Measurements from ENCODE around the gene PRELP. TPM values are rescaled to one million over a fixed set of nuclear protein-coding genes. Genes with fewer than 3 reads are reported as not detected.

The PRELP gene
- total and polyA plus RNA-seq, 10 donors = 4.9 to 50.3 (median 29.2) TPM

DNA sequence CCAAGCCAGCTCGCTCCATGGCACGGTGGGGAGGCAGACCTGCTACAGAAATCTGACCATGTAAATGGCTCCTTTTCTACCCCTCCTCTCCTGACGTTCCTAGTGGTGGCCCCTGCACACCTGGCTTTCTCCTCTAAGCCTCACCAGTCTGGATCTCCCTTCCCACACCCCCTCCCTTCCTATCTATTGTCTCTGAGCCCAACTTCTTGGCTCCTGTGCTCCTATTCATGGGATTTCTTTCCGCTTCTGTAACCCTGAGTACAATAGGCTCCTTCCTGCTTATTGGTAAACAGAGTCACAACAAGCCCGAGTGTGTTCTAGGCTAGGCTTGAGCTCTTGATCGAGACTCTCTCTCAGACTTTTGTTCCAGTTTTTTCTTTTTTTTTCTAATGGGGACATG, 35.9 kb downstream of the PRELP start:
- Histone ChIP-seq H3K4me1 (peaks cover 3 to 44% (median 18%) of the 10 kb centered on the region in 6 donors), H3K9me3 (no peaks in the 10 kb centered on the region), H3K27ac (no peak overlapping the region), H3K27me3 (replicated peaks in 1 of 7) (peaks cover 0 to 31% (median 0%) of the 10 kb centered on the region in 7 donors), H3K4me3 (no peak overlapping the region), H3K36me3 (no peaks in the 10 kb centered on the region)
- no peak for DNase-seq
- no peak for TF ChIP-seq POLR2AphosphoS5 (IDR thresholded peaks at IDR 0.05)
- no peak for TF ChIP-seq POLR2A (IDR thresholded peaks at IDR 0.05)
- TF ChIP-seq, protein P1, sequence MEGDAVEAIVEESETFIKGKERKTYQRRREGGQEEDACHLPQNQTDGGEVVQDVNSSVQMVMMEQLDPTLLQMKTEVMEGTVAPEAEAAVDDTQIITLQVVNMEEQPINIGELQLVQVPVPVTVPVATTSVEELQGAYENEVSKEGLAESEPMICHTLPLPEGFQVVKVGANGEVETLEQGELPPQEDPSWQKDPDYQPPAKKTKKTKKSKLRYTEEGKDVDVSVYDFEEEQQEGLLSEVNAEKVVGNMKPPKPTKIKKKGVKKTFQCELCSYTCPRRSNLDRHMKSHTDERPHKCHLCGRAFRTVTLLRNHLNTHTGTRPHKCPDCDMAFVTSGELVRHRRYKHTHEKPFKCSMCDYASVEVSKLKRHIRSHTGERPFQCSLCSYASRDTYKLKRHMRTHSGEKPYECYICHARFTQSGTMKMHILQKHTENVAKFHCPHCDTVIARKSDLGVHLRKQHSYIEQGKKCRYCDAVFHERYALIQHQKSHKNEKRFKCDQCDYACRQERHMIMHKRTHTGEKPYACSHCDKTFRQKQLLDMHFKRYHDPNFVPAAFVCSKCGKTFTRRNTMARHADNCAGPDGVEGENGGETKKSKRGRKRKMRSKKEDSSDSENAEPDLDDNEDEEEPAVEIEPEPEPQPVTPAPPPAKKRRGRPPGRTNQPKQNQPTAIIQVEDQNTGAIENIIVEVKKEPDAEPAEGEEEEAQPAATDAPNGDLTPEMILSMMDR (IDR thresholded peaks at IDR 0.05 in 8 of 11, conservative IDR thresholded peaks at IDR 0.05 in 3 of 11) = no peak
- WGBS, 5 donors = 67 to 83% (median 79%) methylated on average over 6 of the region's 6 CpGs
- intact Hi-C loops (cut with DNase I; ENCODE audit: low total_unique reads) = no loop called here

DNA sequence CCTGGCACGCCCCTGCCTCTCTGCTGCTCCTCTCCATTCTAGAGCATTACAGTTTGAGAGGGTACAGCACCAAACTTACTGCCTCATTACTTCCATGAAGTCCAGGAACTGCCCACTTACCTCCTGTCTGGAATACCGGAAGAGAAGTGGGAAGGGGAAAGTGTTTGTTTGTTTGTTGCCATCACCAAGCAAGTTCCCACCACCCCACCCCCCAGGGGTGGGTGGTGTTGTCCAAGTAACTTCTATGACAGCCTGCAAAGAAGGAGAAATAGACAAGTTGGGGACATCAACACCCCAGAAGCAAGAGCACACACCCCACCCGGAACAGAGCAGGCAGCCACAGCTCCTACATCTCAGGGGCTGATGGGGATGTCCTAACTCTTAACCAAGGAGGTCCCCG, 36.3 kb downstream of the PRELP start:
- no peak overlapping the region for H3K27ac ChIP-seq
- peaks cover 3 to 41% (median 17%) of the 10 kb centered on the region in 6 donors for H3K4me1 ChIP-seq
- DNase-seq = no peak

DNA sequence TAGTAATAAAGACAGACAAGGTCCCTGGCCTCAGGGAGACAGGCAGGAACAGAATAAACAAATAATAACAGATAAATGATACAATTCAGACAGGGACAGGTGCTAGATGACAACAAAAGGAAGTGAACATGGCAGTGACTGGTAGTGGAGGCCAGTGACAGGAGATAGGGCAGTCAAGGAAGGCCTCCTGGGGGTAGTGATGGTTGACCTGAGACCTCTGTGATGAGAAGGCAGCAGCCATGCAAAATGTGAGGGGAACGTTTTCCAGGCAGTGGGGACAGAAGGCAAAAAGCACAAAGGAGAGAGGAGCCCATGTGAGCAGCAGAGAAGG, 36.9 kb downstream of the PRELP start:
- no peaks in the 10 kb centered on the region for H3K36me3 ChIP-seq
- WGBS, 5 donors = 50 to 85% (median 66%) methylated on average over 1 of the region's 1 CpG
- H3K27ac ChIP-seq = no peak overlapping the region
- no peaks in the 10 kb centered on the region for H3K9me3 ChIP-seq
- H3K27me3 ChIP-seq (replicated peaks in 1 of 7) = peaks cover 0 to 41% (median 0%) of the 10 kb centered on the region in 7 donors
- intact Hi-C loops (cut with DNase I; ENCODE audit: low total_unique reads) = no loop called here
- peaks cover 0 to 36% (median 11%) of the 10 kb centered on the region in 6 donors for H3K4me1 ChIP-seq
- H3K4me3 ChIP-seq = no peak overlapping the region
- TF ChIP-seq POLR2AphosphoS5 (IDR thresholded peaks at IDR 0.05) (no peak), POLR2A (IDR thresholded peaks at IDR 0.05) (no peak)
- TF ChIP-seq, protein P1 (IDR thresholded peaks at IDR 0.05 in 8 of 11, conservative IDR thresholded peaks at IDR 0.05 in 3 of 11) = no peak
- no peak for DNase-seq

More for the DNA sequence above, 36.3 kb downstream of the PRELP start:
- peaks cover 0 to 35% (median 0%) of the 10 kb centered on the region in 7 donors for H3K27me3 ChIP-seq (replicated peaks in 1 of 7)
- no peaks in the 10 kb centered on the region for H3K9me3 ChIP-seq
- intact Hi-C loops (cut with DNase I; ENCODE audit: low total_unique reads) = no loop called here
- no peaks in the 10 kb centered on the region for H3K36me3 ChIP-seq
- H3K4me3 ChIP-seq = no peak overlapping the region
- TF ChIP-seq POLR2A (IDR thresholded peaks at IDR 0.05) (no peak), POLR2AphosphoS5 (IDR thresholded peaks at IDR 0.05) (no peak)
- TF ChIP-seq, protein P1 (IDR thresholded peaks at IDR 0.05 in 8 of 11, conservative IDR thresholded peaks at IDR 0.05 in 3 of 11) = no peak
- WGBS, 5 donors = 77 to 89% (median 83%) methylated on average over 4 of the region's 4 CpGs

DNA sequence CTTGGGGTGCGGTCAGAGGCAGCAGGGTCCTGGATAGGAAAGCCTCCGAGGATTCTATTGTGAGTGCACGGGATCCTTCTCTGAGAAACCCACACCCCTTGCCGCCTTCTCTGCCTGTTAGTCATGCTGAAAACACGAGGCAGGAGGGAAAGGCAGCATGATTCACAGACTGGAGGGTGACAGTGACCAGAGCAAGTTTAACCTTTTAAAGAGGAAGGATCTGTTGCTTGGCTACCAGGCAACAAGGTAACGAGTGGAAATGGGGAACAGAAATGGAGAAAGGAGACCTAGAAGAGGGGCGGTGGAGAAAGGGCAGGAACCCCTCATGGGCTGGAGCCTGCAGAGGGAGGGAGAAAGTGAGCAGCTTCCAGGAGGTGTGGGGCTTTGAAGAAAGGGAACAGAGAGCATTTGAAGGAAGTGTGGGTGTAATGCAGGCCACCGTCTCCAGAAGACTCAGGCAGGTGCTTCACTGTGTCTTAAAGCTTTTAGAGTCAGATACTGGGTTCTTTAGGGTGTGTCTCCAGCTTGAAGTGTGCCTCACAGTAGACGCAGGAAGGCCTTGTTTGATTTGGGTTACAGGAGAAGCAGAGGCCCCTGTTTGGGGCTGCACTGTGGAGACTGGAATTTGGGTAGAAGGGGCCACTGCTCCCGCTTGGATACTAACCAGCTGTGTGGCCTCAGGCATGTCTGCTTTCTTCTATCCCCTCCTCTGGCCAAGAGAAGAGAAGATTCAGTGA, 37.4 kb downstream of the PRELP start:
- no peaks in the 10 kb centered on the region for H3K9me3 ChIP-seq
- no peaks in the 10 kb centered on the region for H3K36me3 ChIP-seq
- H3K27ac ChIP-seq = no peak overlapping the region
- H3K27me3 ChIP-seq (replicated peaks in 1 of 7) = peaks cover 0 to 46% (median 0%) of the 10 kb centered on the region in 7 donors
- WGBS, 5 donors = 49 to 63% (median 51%) methylated on average over 10 of the region's 10 CpGs
- no peak for DNase-seq
- intact Hi-C loops (cut with DNase I; ENCODE audit: low total_unique reads) = no loop called here
- TF ChIP-seq, protein P1 (IDR thresholded peaks at IDR 0.05 in 8 of 11, conservative IDR thresholded peaks at IDR 0.05 in 3 of 11) = no peak
- TF ChIP-seq POLR2A (IDR thresholded peaks at IDR 0.05) (no peak), POLR2AphosphoS5 (IDR thresholded peaks at IDR 0.05) (no peak)
- no peak overlapping the region for H3K4me3 ChIP-seq
- H3K4me1 ChIP-seq = peaks cover 0 to 30% (median 6%) of the 10 kb centered on the region in 6 donors

Measured in spleen (tissue), 11 donors.